Adrenal gland (tissue), 12 donors: Measurements from ENCODE around the gene FPGS. TPM values are rescaled to one million over a fixed set of nuclear protein-coding genes. Genes with fewer than 3 reads are reported as not detected.
A peak's percentile ranks its signal among the peaks of the same experiment; 100 is the strongest.

Source experiments
- DNase-seq, 7 donors: peaks; one replicate each; pipeline ENCODE4 v3.0.0-alpha.2; 2019 to 2020
- H3K27ac ChIP-seq, 5 donors: fragments of 200-600 bp; sonication (generic) in 4 of 5; 1 replicate in 3 of 5; 2 replicates in 2 of 5; pipeline versions ENCODE4 v1.5.1 to v1.8.0; 2016 to 2020; ENCODE audit warnings: mild to moderate bottlenecking in 1 of 5
- H3K27me3 ChIP-seq: fragments of 200-600 bp; 2 replicates; pipeline ENCODE4 v1.8.0; 2021
- H3K36me3 ChIP-seq, 2 donors: fragments of 200-600 bp; replicated peaks in 1 of 2; 1 replicate in 1 of 2; 2 replicates in 1 of 2; pipeline versions ENCODE4 v1.5.1 to v1.8.0; 2018 to 2022
- H3K4me1 ChIP-seq, 2 donors: fragments of 200-600 bp; replicated peaks in 1 of 2; 1 replicate in 1 of 2; 2 replicates in 1 of 2; pipeline versions ENCODE4 v1.5.1 to v1.8.0; 2018 to 2021
- H3K4me3 ChIP-seq, 4 donors: fragments of 200-600 bp; sonication (generic) in 3 of 4; one replicate each; pipeline ENCODE4 v1.5.1; 2016 to 2018
- H3K9me3 ChIP-seq, 3 donors: fragments of 200-600 bp; sonication (generic) in 1 of 3; replicated peaks in 1 of 3; 1 replicate in 2 of 3; 2 replicates in 1 of 3; pipeline versions ENCODE4 v1.5.1 to v1.8.0; 2016 to 2021
- CTCF ChIP-seq, 6 experiments: fragments of 450-650 bp in 4 of 6; fragments of 200-600 bp in 2 of 6; sonication (generic) in 1 of 6; IDR thresholded peaks; 1 replicate in 5 of 6; 2 replicates in 1 of 6; pipeline versions ENCODE4 v1.5.1 to v1.8.0; 2016 to 2021; ENCODE audit warnings: antibody characterized with exemption in 6 of 6, mild to moderate bottlenecking in 2 of 6, moderate library complexity in 1 of 6
- POLR2A ChIP-seq, 2 donors: fragments of 450-650 bp; IDR thresholded peaks; one replicate each; pipeline ENCODE4 v1.6.1; 2017; ENCODE audit warnings: antibody characterized with exemption in 2 of 2, mild to moderate bottlenecking in 2 of 2, moderate library complexity in 1 of 2
- WGBS, 4 donors: extraction: QIAGEN DNeasy Blood & Tissue Kit in 2 of 4; methylation state at CpG; one replicate each; pipeline versions ENCODE4 v1.1.5 to v1.1.7; 2013 to 2017; 5-methylcytosine and 5-hydroxymethylcytosine counted together
- intact Hi-C, 2 donors: fragments of 100-400 bp; cut with DNase I; formaldehyde crosslinking; loops; one replicate each; pipeline versions ENCODE4 v1.14.1 to v1.15.0; 2022 to 2023
- polyA plus RNA-seq, 3 donors: library from polyadenylated mRNA; stranded (reverse); fragments of 200-250 nt in 2 of 3; fragments of 350-450 nt in 1 of 3; fragmentation: Illumina TruSeq in 1 of 3; extraction: RNeasy Lipid Tissue Mini Kit (QIAGEN cat#74804) in 1 of 3; gene quantifications; one replicate each; pipeline ENCODE4 v1.2.3, GENCODE V29; 2013 to 2014
- total RNA-seq, 9 donors: library from RNA; depleted of rRNA in 4 of 9; stranded (reverse); fragments of >200 nt in 4 of 9; fragments of 120-200 nt in 1 of 9; fragmentation: NEBNext Ultra II Directional in 1 of 9; extraction: Animal tissue kit (Norgen Biotek cat#: 25700) in 1 of 9; gene quantifications; one replicate each; pipeline versions ENCODE4 v1.1.0 to v1.2.4, GENCODE V29; 2013 to 2023
- donor health status: healthy with polysubstance abuse.
- donor health status: Bipolar disorder and iron deficiency.
- donor health status: DM: yes; HTN: yes; CAD: no.
- donor health status: DM: no; HTN: no; CAD: no.
- donor health status: DM: no; HTN: no; CAD: no.
- donor health status: DM: yes; HTN: yes; CAD: no.

Gene FPGS
- total and polyA plus RNA-seq, 12 donors = 31.1 to 359 (median 120) TPM

- peaks cover 0 to 85% of the 10 kb centered on the region in 2 donors for H3K36me3 ChIP-seq
- no peaks in the 10 kb centered on the region for H3K27me3 ChIP-seq
- TF ChIP-seq POLR2A (IDR thresholded peaks at IDR 0.05) (no peak), CTCF (IDR thresholded peaks at IDR 0.05) (no peak)
- peaks cover 0 to 23% of the 10 kb centered on the region in 2 donors for H3K4me1 ChIP-seq
- DNase-seq = no peak
- no peak overlapping the region for H3K4me3 ChIP-seq
- intact Hi-C loops = no loop called here
- WGBS, 4 donors = 94 to 96% (median 95%) methylated on average over 4 to 10 of the region's 10 CpGs
- no peaks in the 10 kb centered on the region for H3K9me3 ChIP-seq
- H3K27ac ChIP-seq = peak overlapping the region in 1 of 5 donors; percentile 60
These were observed 7.9 kb downstream of the FPGS start for GRCh38 chr9:127810378-127811187.

- 87 to 93% (median 90%) methylated on average over 6 of the region's 6 CpGs for WGBS, 4 donors
- Histone ChIP-seq H3K4me1 (peaks cover 0 to 20% of the 10 kb centered on the region in 2 donors), H3K4me3 (no peak overlapping the region), H3K9me3 (no peaks in the 10 kb centered on the region), H3K36me3 (peaks cover 0 to 85% of the 10 kb centered on the region in 2 donors), H3K27ac (no peak overlapping the region), H3K27me3 (no peaks in the 10 kb centered on the region)
- DNase-seq = no peak
- intact Hi-C loops = no loop called here
- TF ChIP-seq POLR2A (IDR thresholded peaks at IDR 0.05) (no peak), CTCF (IDR thresholded peaks at IDR 0.05) (no peak)
These were observed 9.3 kb downstream of the FPGS start for GRCh38 chr9:127812011-127812410.

GRCh38 chr9:127812936-127813675 lies 10.4 kb downstream of the FPGS start:
- intact Hi-C loops = no loop called here
- no peaks in the 10 kb centered on the region for H3K27me3 ChIP-seq
- H3K36me3 ChIP-seq = peaks cover 0 to 85% of the 10 kb centered on the region in 2 donors
- WGBS, 4 donors = 82 to 91% (median 89%) methylated on average over 6 to 19 of the region's 19 CpGs
- TF ChIP-seq POLR2A (IDR thresholded peaks at IDR 0.05) (no peak), CTCF (IDR thresholded peaks at IDR 0.05) (no peak)
- H3K9me3 ChIP-seq = no peaks in the 10 kb centered on the region
- peaks cover 0 to 30% of the 10 kb centered on the region in 2 donors for H3K4me1 ChIP-seq
- no peak overlapping the region for H3K4me3 ChIP-seq
- H3K27ac ChIP-seq = no peak overlapping the region
- peak in 1 of 7 donors; percentile 15 for DNase-seq

GRCh38 chr9:127813686-127814226 lies 11.1 kb downstream of the FPGS start:
- no peaks in the 10 kb centered on the region for H3K27me3 ChIP-seq
- 51 to 74% (median 63%) methylated on average over 7 to 9 of the region's 9 CpGs for WGBS, 4 donors
- peak in 1 of 7 donors; percentile 28 for DNase-seq
- H3K27ac ChIP-seq = peak overlapping the region in 1 of 5 donors; percentile 16
- peaks cover 0 to 24% of the 10 kb centered on the region in 2 donors for H3K4me1 ChIP-seq
- peaks cover 0 to 84% of the 10 kb centered on the region in 2 donors for H3K36me3 ChIP-seq
- TF ChIP-seq POLR2A (IDR thresholded peaks at IDR 0.05) (no peak), CTCF (IDR thresholded peaks at IDR 0.05) (no peak)
- intact Hi-C loops = no loop called here
- H3K9me3 ChIP-seq = no peaks in the 10 kb centered on the region
- no peak overlapping the region for H3K4me3 ChIP-seq
